GM23338 (cell line): ENCODE measurements around the gene RPS6KA1.
A peak's percentile ranks its signal among the peaks of the same experiment; 100 is the strongest.

Experiments used
- CREB1 ChIP-seq: fragments of 250-450 bp; sonication (Bioruptor Pico); IDR thresholded peaks from 2 replicates; pipeline ENCODE4 v1.5.0; 2020; ENCODE audit warnings: low read depth, mild to moderate bottlenecking, moderate library complexity
- CTCF ChIP-seq, 2 experiments: fragments of 200-600 bp in 1 of 2; sonication (generic) in 1 of 2; conservative IDR thresholded peaks; 2 replicates each; pipeline versions ENCODE4 v1.5.1 to v1.6.1; 2016 to 2017; ENCODE audit warnings: antibody characterized with exemption in 2 of 2, low read depth in 2 of 2, mild to moderate bottlenecking in 2 of 2, moderate library complexity in 1 of 2
- ETS1 ChIP-seq: IDR thresholded peaks from 2 replicates; pipeline ENCODE4 v1.6.1; 2016; ENCODE audit warnings: antibody characterized with exemption
- EZH2 ChIP-seq: fragments of 200-600 bp; sonication (generic); IDR thresholded peaks from one replicate; pipeline ENCODE4 v1.8.0; 2017; ENCODE audit warnings: antibody characterized with exemption, mild to moderate bottlenecking, low read depth; ENCODE audit not compliant: unreplicated experiment
- EZH2phosphoT487 ChIP-seq: fragments of 200-600 bp; sonication (generic); IDR thresholded peaks from one replicate; pipeline ENCODE4 v1.8.1; 2018; ENCODE audit warnings: antibody characterized with exemption; ENCODE audit not compliant: unreplicated experiment
- JUNB ChIP-seq: IDR thresholded peaks from one replicate; pipeline ENCODE4 v1.6.1; 2016; ENCODE audit warnings: antibody characterized with exemption; ENCODE audit not compliant: unreplicated experiment
- NANOG ChIP-seq: IDR thresholded peaks from 2 replicates; pipeline ENCODE4 v1.6.1; 2016; ENCODE audit warnings: antibody characterized with exemption, borderline replicate concordance
- POLR2AphosphoS5 ChIP-seq: IDR thresholded peaks from 2 replicates; pipeline ENCODE4 v1.6.1; 2016; ENCODE audit warnings: antibody characterized with exemption, low read depth
- REST ChIP-seq: IDR thresholded peaks from one replicate; pipeline ENCODE4 v1.6.1; 2018; ENCODE audit warnings: antibody characterized with exemption; ENCODE audit not compliant: unreplicated experiment

- TF ChIP-seq CTCF (conservative IDR thresholded peaks at IDR 0.05; ENCODE audit: low read depth in 2 of 2) = peak; percentile 7 to 47; a peak in 2 of 4 replicates
- TF ChIP-seq REST = no peak
- no peak for TF ChIP-seq JUNB
- no peak for TF ChIP-seq ETS1
- TF ChIP-seq POLR2AphosphoS5 = no peak
- TF ChIP-seq EZH2 = no peak
- no peak for TF ChIP-seq EZH2phosphoT487
- no peak for TF ChIP-seq CREB1
- no peak for TF ChIP-seq NANOG
These were observed 8.4 kb downstream of the RPS6KA1 start for GRCh38 chr1:26537951-26538352.
